ENCODE measurements around the gene IFT25.
"Not testable (repeated sequence)": the region's sequence is repeated elsewhere in the genome, so short reads cannot be mapped to it uniquely, and the experiment has no call there.

Gene IFT25

GRCh38 chr1:53927376-53927881 is 18.1 kb downstream of the IFT25 start:
- no peak for DNase-seq

DNA sequence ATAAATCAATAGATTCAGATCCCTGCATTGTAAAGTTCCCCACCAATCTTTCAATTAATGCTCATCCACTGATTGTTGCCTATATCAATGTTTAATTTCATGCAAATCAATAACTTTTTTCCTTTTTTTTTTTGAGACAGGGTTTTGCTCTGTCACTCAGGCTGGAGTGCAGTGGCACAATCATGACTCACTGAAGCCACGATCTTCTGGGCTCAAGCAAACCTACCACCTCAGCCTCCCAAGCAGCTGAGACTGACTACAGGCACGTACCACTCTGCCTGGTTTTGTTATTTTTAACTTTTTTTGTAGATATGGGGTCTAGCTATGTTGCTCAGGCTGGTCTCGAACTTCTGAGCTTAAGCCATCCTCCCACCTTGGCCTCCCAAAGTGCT is 25.8 kb downstream of the IFT25 start:
- no peak for DNase-seq

- DNase-seq: no peak
These were observed 27.2 kb downstream of the IFT25 start for GRCh38 chr1:53918343-53918742.

GRCh38 chr1:53913352-53914033 is 32.0 kb downstream of the IFT25 start:
- no peak for DNase-seq

- DNase-seq: no peak
These were observed 34.1 kb downstream of the IFT25 start for GRCh38 chr1:53911442-53911841.

- no peak for DNase-seq
These were observed 35.6 kb downstream of the IFT25 start for GRCh38 chr1:53909946-53910345.

DNA sequence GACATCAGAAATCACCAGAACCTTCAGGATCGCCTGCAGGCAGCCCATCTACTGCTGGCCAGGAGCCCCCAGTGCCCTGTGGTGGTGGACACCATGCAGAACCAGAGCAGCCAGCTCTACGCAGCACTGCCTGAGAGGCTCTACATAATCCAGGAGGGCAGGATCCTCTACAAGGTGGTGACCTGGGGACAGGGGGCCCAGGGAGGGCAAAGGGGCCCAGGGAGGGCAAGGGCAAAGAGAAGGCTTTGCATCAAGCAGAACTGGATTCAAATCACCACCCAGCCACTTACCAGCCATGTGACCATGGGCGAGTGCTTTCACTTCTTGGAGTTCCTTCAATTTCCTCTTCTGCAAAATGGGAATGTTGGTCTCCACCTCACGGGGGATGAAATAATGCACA is 39.4 kb downstream of the IFT25 start:
- no peak for DNase-seq

DNA sequence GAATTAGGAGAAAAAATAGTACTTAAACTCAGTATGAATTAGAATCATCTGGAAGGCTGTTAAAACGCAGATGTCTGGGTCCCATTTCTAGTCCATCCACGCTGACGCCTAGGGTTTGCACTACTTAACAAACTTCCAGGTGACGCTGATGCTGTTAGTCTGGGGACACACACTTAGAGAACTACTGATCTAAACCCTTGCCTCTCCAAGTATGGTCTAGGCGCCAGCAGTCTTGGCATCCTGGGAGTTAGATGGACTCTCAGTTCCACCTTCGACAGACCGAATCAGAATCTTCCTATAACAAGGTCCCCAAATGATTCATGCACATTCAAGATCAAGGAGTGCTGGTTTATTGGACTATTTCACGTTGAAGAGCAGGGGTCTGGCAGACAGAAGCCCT is 40.0 kb downstream of the IFT25 start:
- no peak for DNase-seq

DNA sequence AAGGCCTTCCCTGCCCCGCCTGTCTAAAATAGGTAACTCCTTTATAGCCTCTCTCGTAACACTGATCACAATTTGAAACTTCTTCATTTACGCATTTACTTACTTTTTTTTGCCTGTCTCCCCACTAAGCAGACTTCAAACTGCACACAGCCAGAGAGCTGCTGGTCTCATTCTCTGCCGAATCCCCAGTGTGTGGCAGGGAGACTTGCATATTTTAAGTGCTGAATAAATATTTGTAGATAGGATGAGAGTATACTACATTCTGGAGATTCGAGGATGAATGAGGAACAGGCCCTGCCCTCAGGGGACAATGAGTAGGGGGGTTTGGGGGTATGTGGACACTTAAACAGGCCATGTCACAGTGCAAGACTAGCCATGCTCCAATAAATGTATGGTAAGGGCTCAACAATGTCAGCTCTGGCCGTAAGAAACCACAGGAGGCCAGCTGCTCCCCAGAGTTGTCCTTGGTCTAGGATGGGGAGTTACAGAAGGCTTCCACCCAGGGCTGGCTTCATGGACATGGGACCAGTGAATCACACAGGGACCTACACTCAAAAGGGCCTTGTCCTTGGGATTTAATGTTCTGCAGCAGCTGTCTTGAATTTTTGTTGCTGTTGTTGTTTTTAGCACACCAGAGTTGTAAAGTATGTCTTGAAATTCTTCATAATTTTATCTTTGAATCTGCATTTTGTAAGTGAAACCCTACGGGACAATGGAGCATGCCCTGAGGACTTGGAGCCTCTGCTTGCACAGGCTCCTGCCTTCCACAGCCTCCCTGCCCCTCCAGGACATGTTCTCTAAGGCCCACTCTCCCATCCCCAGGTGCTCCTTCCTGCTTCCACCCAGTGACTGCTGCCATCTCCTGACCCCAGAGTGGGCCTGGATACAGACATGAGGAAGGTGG is 43.0 kb downstream of the IFT25 start:
- no peak for DNase-seq

- DNase-seq: no peak
These were observed 45.8 kb downstream of the IFT25 start for GRCh38 chr1:53899708-53900107.

GRCh38 chr1:53899206-53899628 is 46.3 kb downstream of the IFT25 start:
- DNase-seq: no peak

GRCh38 chr1:53896635-53897229 is 48.8 kb downstream of the IFT25 start:
- DNase-seq: no peak

- DNase-seq: no peak
These were observed 50.1 kb downstream of the IFT25 start for GRCh38 chr1:53895421-53895820.

DNA sequence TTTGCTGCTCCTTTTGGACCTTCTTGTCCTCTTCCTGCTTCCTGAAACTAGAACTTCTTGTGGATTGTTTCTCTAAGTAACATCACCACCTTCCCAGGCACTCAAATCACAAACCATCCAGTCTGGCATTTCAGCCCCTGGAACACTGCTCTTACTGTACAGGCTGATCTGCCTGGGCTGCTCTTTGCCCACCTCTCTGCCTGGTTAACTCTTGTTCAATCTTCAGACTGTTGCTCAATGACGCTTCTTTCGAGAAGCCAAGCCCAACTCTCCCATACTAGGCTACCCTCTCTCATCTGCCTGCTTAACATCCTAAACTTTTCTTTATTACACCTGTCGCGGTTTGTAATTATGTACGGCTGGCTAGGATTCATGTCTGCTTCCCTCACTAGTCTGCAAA is 50.9 kb downstream of the IFT25 start:
- DNase-seq: no peak

- no peak for DNase-seq
These were observed 51.4 kb downstream of the IFT25 start, which contains the start of gene DIO1 for GRCh38 chr1:53893999-53894636. Gene DIO1 (plus strand): TSS chr1:53894187. CDS start chr1:53894211, 24 bp downstream.

GRCh38 chr1:53892911-53893310 is 52.6 kb downstream of the IFT25 start:
- DNase-seq: no peak

GRCh38 chr1:53891678-53892077 is 53.8 kb downstream of the IFT25 start:
- no peak for DNase-seq

DNA sequence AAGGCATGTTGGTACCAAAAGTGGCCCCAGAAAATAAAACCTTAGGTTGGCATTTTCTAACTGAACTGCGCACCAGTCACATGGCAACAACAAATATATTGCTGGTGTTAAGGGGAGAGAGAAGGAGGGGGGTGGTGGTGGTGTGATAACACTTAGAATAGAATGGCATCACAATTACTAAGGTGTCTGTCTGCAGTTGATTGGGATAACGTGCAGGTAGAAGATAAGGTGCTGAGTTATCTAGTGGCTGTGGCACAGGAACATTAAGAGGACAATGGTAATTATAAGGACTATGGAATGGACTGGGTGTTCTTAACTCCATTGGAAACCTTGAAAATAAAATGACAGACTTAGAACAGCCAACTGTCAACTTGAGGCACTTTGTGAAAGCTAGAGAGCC is 54.5 kb downstream of the IFT25 start:
- no peak for DNase-seq

DNA sequence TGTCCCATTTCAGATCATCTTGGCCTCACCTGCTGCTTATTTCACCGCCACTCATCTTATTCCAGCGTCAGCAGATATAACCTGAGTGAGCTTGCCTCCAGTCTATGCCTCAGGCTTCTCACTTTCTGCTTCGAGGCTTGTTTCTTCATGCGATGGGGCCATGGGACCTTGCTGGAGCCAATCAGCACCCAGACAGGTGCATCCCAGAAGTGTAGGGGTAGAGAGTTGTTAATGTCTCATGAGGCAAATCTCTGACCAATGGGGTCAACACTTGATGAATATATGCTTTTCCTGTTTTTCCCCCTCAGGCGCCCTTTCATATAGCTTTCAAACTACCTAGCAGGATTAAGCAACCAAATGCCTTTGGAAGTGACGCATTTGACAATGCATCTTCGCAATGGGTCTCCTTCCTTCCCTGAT is 55.0 kb downstream of the IFT25 start:
- no peak for DNase-seq

- peak; percentile 93 for DNase-seq
These were observed 55.9 kb downstream of the IFT25 start, which contains the start of gene YIPF1 for GRCh38 chr1:53889304-53890298. Gene YIPF1 (minus strand): TSS chr1:53889797. CDS start chr1:53888937, 860 bp downstream.

- DNase-seq: no peak
These were observed 56.8 kb downstream of the IFT25 start for GRCh38 chr1:53888681-53889080.

DNA sequence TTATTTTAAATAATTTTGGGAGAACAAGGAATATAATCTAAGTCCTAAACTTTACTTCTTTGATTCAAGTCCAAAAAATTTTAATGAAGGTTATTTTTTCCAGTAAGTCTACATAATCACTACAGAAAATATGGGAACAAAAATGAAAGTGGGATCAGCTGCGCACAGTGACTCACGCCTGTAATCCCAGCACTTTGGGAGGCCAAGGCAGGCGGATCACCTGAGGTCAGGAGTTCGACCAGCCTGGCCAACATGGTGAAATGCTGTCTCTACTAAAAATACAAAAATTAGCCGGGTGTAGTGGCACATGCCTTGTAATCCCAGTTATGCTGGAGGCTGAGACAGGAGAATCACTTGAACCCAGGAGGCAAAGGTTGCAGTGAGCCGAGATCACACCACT is 61.9 kb downstream of the IFT25 start:
- not testable (repeated sequence) for DNase-seq

Measured in right hindlimb (tissue), 1 donor.